ENCODE results near the gene CEP250.
A peak's percentile ranks its signal among the peaks of the same experiment; 100 is the strongest.

CEP250 gene

GRCh38 chr20:35560541-35560940, 105.1 kb downstream of the CEP250 start:
- no peak for DNase-seq (ENCODE audit: low read depth in 1 of 2, low spot score in 1 of 2)
- H3K27me3 ChIP-seq (ENCODE audit: insufficient read depth, poor library complexity, severe bottlenecking), result no peaks in the 10 kb centered on the region
- TF ChIP-seq CTCF (IDR thresholded peaks at IDR 0.05; ENCODE audit: insufficient read depth, low read length), result no peak
- TF ChIP-seq POLR2AphosphoS5 (IDR thresholded peaks at IDR 0.05; ENCODE audit: low read depth), result no peak
- TF ChIP-seq REST (IDR thresholded peaks at IDR 0.05; ENCODE audit: insufficient replicate concordance, low read depth), result no peak
- no peak for TF ChIP-seq SPI1 (IDR thresholded peaks at IDR 0.05; ENCODE audit: borderline replicate concordance, low read depth)
- TF ChIP-seq GABPA (IDR thresholded peaks at IDR 0.05; ENCODE audit: low read depth), result no peak
- H3K4me3 ChIP-seq (replicated peaks; ENCODE audit: insufficient read depth, low read length), result no peak overlapping the region
- H3K27ac ChIP-seq (replicated peaks), result no peak overlapping the region

- H3K4me3 ChIP-seq (replicated peaks; ENCODE audit: insufficient read depth, low read length), result no peak overlapping the region
- H3K27ac ChIP-seq (replicated peaks), result no peak overlapping the region
- peak; percentile 47 for TF ChIP-seq CTCF (IDR thresholded peaks at IDR 0.05; ENCODE audit: insufficient read depth, low read length)
- no peak for TF ChIP-seq GABPA (IDR thresholded peaks at IDR 0.05; ENCODE audit: low read depth)
- no peak for TF ChIP-seq REST (IDR thresholded peaks at IDR 0.05; ENCODE audit: insufficient replicate concordance, low read depth)
- no peak for TF ChIP-seq POLR2AphosphoS5 (IDR thresholded peaks at IDR 0.05; ENCODE audit: low read depth)
- TF ChIP-seq SPI1 (IDR thresholded peaks at IDR 0.05; ENCODE audit: borderline replicate concordance, low read depth), result no peak
- no peaks in the 10 kb centered on the region for H3K27me3 ChIP-seq (ENCODE audit: insufficient read depth, poor library complexity, severe bottlenecking)
- DNase-seq (ENCODE audit: low read depth in 1 of 2, low spot score in 1 of 2), result peak in 1 of 2 experiments; percentile 53
Observed at GRCh38 chr20:35561268-35561667, 105.9 kb downstream of the CEP250 start.

GRCh38 chr20:35561671-35562070, 106.3 kb downstream of the CEP250 start:
- no peak for DNase-seq (ENCODE audit: low read depth in 1 of 2, low spot score in 1 of 2)
- H3K27me3 ChIP-seq (ENCODE audit: insufficient read depth, poor library complexity, severe bottlenecking), result no peaks in the 10 kb centered on the region
- no peak overlapping the region for H3K27ac ChIP-seq (replicated peaks)
- no peak for TF ChIP-seq REST (IDR thresholded peaks at IDR 0.05; ENCODE audit: insufficient replicate concordance, low read depth)
- H3K4me3 ChIP-seq (replicated peaks; ENCODE audit: insufficient read depth, low read length), result no peak overlapping the region

Measured in HL-60 (cell line).